ENCODE results near the gene TMEM132A. TPM values are rescaled to one million over a fixed set of nuclear protein-coding genes. Genes with fewer than 3 reads are reported as not detected.
A peak's percentile ranks its signal among the peaks of the same experiment; 100 is the strongest.

Gene TMEM132A
- total RNA-seq, 1 donor from 2014 or later: 34.0 TPM

- Mint-ChIP-seq H3K36me3 (peaks cover 2% of the 10 kb centered on the region), H3K4me3 (peak overlapping the region; percentile 98), H3K4me1 (peaks cover 54% of the 10 kb centered on the region), H3K9me3 (peaks cover 2% of the 10 kb centered on the region), H3K27me3 (ENCODE audit: insufficient read depth, low read depth) (peaks cover 15% of the 10 kb centered on the region), H3K27ac (peak overlapping the region; percentile 96)
- peak overlapping the region; percentile 97 for H2AFZ ChIP-seq (replicated peaks)
- no peaks in the 10 kb centered on the region for H3K9me3 ChIP-seq (ENCODE audit: low read depth)
- TF ChIP-seq EZH2 (IDR thresholded peaks at IDR 0.05) (no peak), EZH2phosphoT487 (IDR thresholded peaks at IDR 0.05) (no peak)
- TF ChIP-seq, protein P1, sequence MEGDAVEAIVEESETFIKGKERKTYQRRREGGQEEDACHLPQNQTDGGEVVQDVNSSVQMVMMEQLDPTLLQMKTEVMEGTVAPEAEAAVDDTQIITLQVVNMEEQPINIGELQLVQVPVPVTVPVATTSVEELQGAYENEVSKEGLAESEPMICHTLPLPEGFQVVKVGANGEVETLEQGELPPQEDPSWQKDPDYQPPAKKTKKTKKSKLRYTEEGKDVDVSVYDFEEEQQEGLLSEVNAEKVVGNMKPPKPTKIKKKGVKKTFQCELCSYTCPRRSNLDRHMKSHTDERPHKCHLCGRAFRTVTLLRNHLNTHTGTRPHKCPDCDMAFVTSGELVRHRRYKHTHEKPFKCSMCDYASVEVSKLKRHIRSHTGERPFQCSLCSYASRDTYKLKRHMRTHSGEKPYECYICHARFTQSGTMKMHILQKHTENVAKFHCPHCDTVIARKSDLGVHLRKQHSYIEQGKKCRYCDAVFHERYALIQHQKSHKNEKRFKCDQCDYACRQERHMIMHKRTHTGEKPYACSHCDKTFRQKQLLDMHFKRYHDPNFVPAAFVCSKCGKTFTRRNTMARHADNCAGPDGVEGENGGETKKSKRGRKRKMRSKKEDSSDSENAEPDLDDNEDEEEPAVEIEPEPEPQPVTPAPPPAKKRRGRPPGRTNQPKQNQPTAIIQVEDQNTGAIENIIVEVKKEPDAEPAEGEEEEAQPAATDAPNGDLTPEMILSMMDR (IDR thresholded peaks at IDR 0.05): no peak
- H3K27me3 ChIP-seq: peaks cover 39% of the 10 kb centered on the region
- no peak overlapping the region for H3K9ac ChIP-seq
- H3K27ac ChIP-seq: no peak overlapping the region
- no peaks in the 10 kb centered on the region for H3K36me3 ChIP-seq
- H3K4me1 ChIP-seq: peaks cover 19% of the 10 kb centered on the region
- H3F3A ChIP-seq (ENCODE audit: low read depth): peaks cover 31% of the 10 kb centered on the region
- H3K4me3 ChIP-seq: peak overlapping the region; percentile 59
- peaks cover 24% of the 10 kb centered on the region for H3K79me2 ChIP-seq (ENCODE audit: low read depth)
- peak; percentile 20 for DNase-seq (ENCODE audit: low spot score)
- H4K20me1 ChIP-seq (ENCODE audit: low read depth): peaks cover 16% of the 10 kb centered on the region
- H3K4me2 ChIP-seq: peak overlapping the region; percentile 90
These were observed 11.3 kb upstream of the TMEM132A start for GRCh38 chr11:60912851-60913528.

GRCh38 chr11:60913793-60914632 lies 10.2 kb upstream of the TMEM132A start, which contains the start of gene TMEM109:
TMEM109 (plus strand) TSS chr11:60914158; CDS start chr11:60919694, 5,536 bp downstream.
- Histone ChIP-seq H3K4me1 (peaks cover 19% of the 10 kb centered on the region), H3K27ac (peak within 1 kb of the TSS; percentile 91), H3K4me2 (peak within 1 kb of the TSS; percentile 90), H3K4me3 (peak within 1 kb of the TSS; percentile 59), H3K9ac (peak within 1 kb of the TSS; percentile 67), H3K36me3 (no peaks in the 10 kb centered on the region), H3K9me3 (ENCODE audit: low read depth) (no peaks in the 10 kb centered on the region), H4K20me1 (ENCODE audit: low read depth) (peaks cover 19% of the 10 kb centered on the region), H3K79me2 (ENCODE audit: low read depth) (peaks cover 34% of the 10 kb centered on the region), H3F3A (ENCODE audit: low read depth) (peaks cover 31% of the 10 kb centered on the region), H2AFZ (replicated peaks) (peak within 1 kb of the TSS; percentile 97), H3K27me3 (peaks cover 29% of the 10 kb centered on the region)
- peak within 1 kb of the TSS; percentile 98 for H3K4me3 Mint-ChIP-seq
- peaks cover 15% of the 10 kb centered on the region for H3K27me3 Mint-ChIP-seq (ENCODE audit: insufficient read depth, low read depth)
- no peaks in the 10 kb centered on the region for H3K9me3 Mint-ChIP-seq
- DNase-seq (ENCODE audit: low spot score): peak; percentile 97
- H3K27ac Mint-ChIP-seq: peak within 1 kb of the TSS; percentile 96
- TF ChIP-seq, protein P1 (IDR thresholded peaks at IDR 0.05): peak; percentile 5
- no peak for TF ChIP-seq EZH2phosphoT487 (IDR thresholded peaks at IDR 0.05)
- H3K36me3 Mint-ChIP-seq: peaks cover 5% of the 10 kb centered on the region
- peaks cover 57% of the 10 kb centered on the region for H3K4me1 Mint-ChIP-seq

GRCh38 chr11:60914633-60915247 lies 9.5 kb upstream of the TMEM132A start:
- no peaks in the 10 kb centered on the region for H3K9me3 ChIP-seq (ENCODE audit: low read depth)
- peak overlapping the region; percentile 49 for H3K27ac ChIP-seq
- Mint-ChIP-seq H3K9me3 (no peaks in the 10 kb centered on the region), H3K36me3 (peaks cover 8% of the 10 kb centered on the region), H3K4me1 (peaks cover 57% of the 10 kb centered on the region), H3K27me3 (ENCODE audit: insufficient read depth, low read depth) (peaks cover 10% of the 10 kb centered on the region), H3K27ac (peak overlapping the region; percentile 70), H3K4me3 (peak overlapping the region; percentile 98)
- no peaks in the 10 kb centered on the region for H3K36me3 ChIP-seq
- peaks cover 23% of the 10 kb centered on the region for H4K20me1 ChIP-seq (ENCODE audit: low read depth)
- H3K4me2 ChIP-seq: peak overlapping the region; percentile 90
- peaks cover 38% of the 10 kb centered on the region for H3K79me2 ChIP-seq (ENCODE audit: low read depth)
- peaks cover 19% of the 10 kb centered on the region for H3K4me1 ChIP-seq
- TF ChIP-seq EZH2phosphoT487 (IDR thresholded peaks at IDR 0.05) (no peak), EZH2 (IDR thresholded peaks at IDR 0.05) (no peak)
- TF ChIP-seq, protein P1 (IDR thresholded peaks at IDR 0.05): no peak
- no peak overlapping the region for H3K9ac ChIP-seq
- H3K27me3 ChIP-seq: peaks cover 21% of the 10 kb centered on the region
- H3F3A ChIP-seq (ENCODE audit: low read depth): peaks cover 31% of the 10 kb centered on the region
- H3K4me3 ChIP-seq: peak overlapping the region; percentile 59
- H2AFZ ChIP-seq (replicated peaks): no peak overlapping the region
- peak; percentile 60 for DNase-seq (ENCODE audit: low spot score)
